ENCODE data around the gene PRKAR1B. TPM values are rescaled to one million over a fixed set of nuclear protein-coding genes. Genes with fewer than 3 reads are reported as not detected.

PRKAR1B gene
- total RNA-seq, 1 experiment from 2014 or later = 20.4 TPM

- no peaks in the 10 kb centered on the region for H3K9me3 ChIP-seq
- DNase-seq = peak; percentile 54
These were observed 187.2 kb downstream of the PRKAR1B start for GRCh38 chr7:539731-540411.

GRCh38 chr7:538764-539685, 188.1 kb downstream of the PRKAR1B start:
- Histone ChIP-seq H3K4me3 (no peak overlapping the region), H3K36me3 (no peaks in the 10 kb centered on the region), H3K9me3 (no peaks in the 10 kb centered on the region), H3K27me3 (no peaks in the 10 kb centered on the region)
- DNase-seq = no peak

More at GRCh38 chr7:539731-540411, 187.2 kb downstream of the PRKAR1B start:
- Histone ChIP-seq H3K4me3 (no peak overlapping the region), H3K36me3 (no peaks in the 10 kb centered on the region), H3K27me3 (no peaks in the 10 kb centered on the region)

- Histone ChIP-seq H3K36me3 (no peaks in the 10 kb centered on the region), H3K27me3 (no peaks in the 10 kb centered on the region), H3K4me3 (no peak overlapping the region), H3K9me3 (no peaks in the 10 kb centered on the region)
- DNase-seq = peak; percentile 96
These were observed 189.0 kb downstream of the PRKAR1B start for GRCh38 chr7:537911-538634.

GRCh38 chr7:536231-536630, 190.8 kb downstream of the PRKAR1B start:
- Histone ChIP-seq H3K9me3 (no peaks in the 10 kb centered on the region), H3K36me3 (no peaks in the 10 kb centered on the region), H3K27me3 (no peaks in the 10 kb centered on the region), H3K4me3 (no peak overlapping the region)
- DNase-seq = no peak

- Histone ChIP-seq H3K27me3 (peaks cover 3% of the 10 kb centered on the region), H3K4me3 (no peak overlapping the region), H3K36me3 (no peaks in the 10 kb centered on the region), H3K9me3 (no peaks in the 10 kb centered on the region)
- DNase-seq = no peak
These were observed 192.1 kb downstream of the PRKAR1B start for GRCh38 chr7:534959-535358.

GRCh38 chr7:534075-534474, 193.0 kb downstream of the PRKAR1B start:
- Histone ChIP-seq H3K36me3 (no peaks in the 10 kb centered on the region), H3K9me3 (no peaks in the 10 kb centered on the region)
- DNase-seq = no peak

GRCh38 chr7:533266-533665, 193.8 kb downstream of the PRKAR1B start:
- DNase-seq = no peak
- Histone ChIP-seq H3K4me3 (no peak overlapping the region), H3K36me3 (no peaks in the 10 kb centered on the region), H3K9me3 (no peaks in the 10 kb centered on the region; the same call in 1 of the 2 replicates), H3K27me3 (peaks cover 7% of the 10 kb centered on the region)

More at GRCh38 chr7:534075-534474, 193.0 kb downstream of the PRKAR1B start:
- H3K27me3 ChIP-seq = peaks cover 7% of the 10 kb centered on the region
- no peak overlapping the region for H3K4me3 ChIP-seq

- Histone ChIP-seq H3K4me3 (no peak overlapping the region), H3K27me3 (peaks cover 7% of the 10 kb centered on the region), H3K9me3 (no peaks in the 10 kb centered on the region; the same call in 1 of the 2 replicates), H3K36me3 (no peaks in the 10 kb centered on the region)
- DNase-seq = no peak
These were observed 194.5 kb downstream of the PRKAR1B start for GRCh38 chr7:532379-533143.

- Histone ChIP-seq H3K36me3 (no peaks in the 10 kb centered on the region), H3K4me3 (no peak overlapping the region), H3K9me3 (no peaks in the 10 kb centered on the region; the same call in 1 of the 2 replicates), H3K27me3 (peaks cover 7% of the 10 kb centered on the region)
- DNase-seq = no peak
These were observed 195.3 kb downstream of the PRKAR1B start for GRCh38 chr7:531777-532176.

- Histone ChIP-seq H3K36me3 (no peaks in the 10 kb centered on the region), H3K9me3 (no peaks in the 10 kb centered on the region; the same call in 1 of the 2 replicates)
These were observed 198.6 kb downstream of the PRKAR1B start for GRCh38 chr7:528451-528850.

GRCh38 chr7:527723-528122, 199.4 kb downstream of the PRKAR1B start:
- no peaks in the 10 kb centered on the region for H3K36me3 ChIP-seq
- DNase-seq = no peak
- H3K4me3 ChIP-seq = no peak overlapping the region
- H3K27me3 ChIP-seq = peaks cover 7% of the 10 kb centered on the region
- no peaks in the 10 kb centered on the region; the same call in 1 of the 2 replicates for H3K9me3 ChIP-seq

More at GRCh38 chr7:528451-528850, 198.6 kb downstream of the PRKAR1B start:
- Histone ChIP-seq H3K4me3 (no peak overlapping the region), H3K27me3 (peaks cover 7% of the 10 kb centered on the region)
- no peak for DNase-seq

GRCh38 chr7:526460-527034, 200.5 kb downstream of the PRKAR1B start:
- Histone ChIP-seq H3K36me3 (no peaks in the 10 kb centered on the region), H3K27me3 (peaks cover 17% of the 10 kb centered on the region), H3K4me3 (no peak overlapping the region), H3K9me3 (no peaks in the 10 kb centered on the region; the same call in 1 of the 2 replicates)
- DNase-seq = no peak

- Histone ChIP-seq H3K9me3 (no peaks in the 10 kb centered on the region; the same call in 1 of the 2 replicates), H3K4me3 (no peak overlapping the region), H3K27me3 (peaks cover 25% of the 10 kb centered on the region), H3K36me3 (no peaks in the 10 kb centered on the region)
- DNase-seq = peak; percentile 66
These were observed 201.3 kb downstream of the PRKAR1B start for GRCh38 chr7:525740-526139.

GRCh38 chr7:524800-525199, 202.3 kb downstream of the PRKAR1B start:
- DNase-seq = no peak
- no peaks in the 10 kb centered on the region; the same call in 1 of the 2 replicates for H3K9me3 ChIP-seq
- H3K36me3 ChIP-seq = no peaks in the 10 kb centered on the region
- H3K27me3 ChIP-seq = peaks cover 27% of the 10 kb centered on the region
- H3K4me3 ChIP-seq = no peak overlapping the region

- DNase-seq = no peak
- Histone ChIP-seq H3K27me3 (peaks cover 25% of the 10 kb centered on the region), H3K4me3 (no peak overlapping the region), H3K36me3 (no peaks in the 10 kb centered on the region), H3K9me3 (no peaks in the 10 kb centered on the region; the same call in 1 of the 2 replicates)
These were observed 203.4 kb downstream of the PRKAR1B start for GRCh38 chr7:523347-524336.

Data from MG63 (cell line).